Fibroblast of mammary gland (primary cell): ENCODE data around the gene GCGR.

ENCODE experiments used
- DNase-seq: peaks from one replicate; pipeline ENCODE4 v3.0.0-alpha.2; 2010; ENCODE audit warnings: low read depth
- H3K4me3 ChIP-seq: 2 replicates; pipeline ENCODE4 v1.5.1; 2011; ENCODE audit warnings: low read depth, mild to moderate bottlenecking, low read length, moderate library complexity; ENCODE audit not compliant: control insufficient read depth
- CTCF ChIP-seq: conservative IDR thresholded peaks from 2 replicates; pipeline ENCODE4 v1.5.1; 2011; ENCODE audit warnings: low read depth, low read length, inconsistent platforms; ENCODE audit not compliant: control insufficient read depth, insufficient read depth

The GCGR gene

GRCh38 chr17:81813371-81813684 is 9.4 kb downstream of the GCGR start:
- TF ChIP-seq CTCF = no peak
- DNase-seq = no peak
- no peak overlapping the region for H3K4me3 ChIP-seq

GRCh38 chr17:81813861-81814683 is 10.1 kb downstream of the GCGR start:
- no peak for TF ChIP-seq CTCF
- H3K4me3 ChIP-seq = no peak overlapping the region
- DNase-seq = no peak

DNA sequence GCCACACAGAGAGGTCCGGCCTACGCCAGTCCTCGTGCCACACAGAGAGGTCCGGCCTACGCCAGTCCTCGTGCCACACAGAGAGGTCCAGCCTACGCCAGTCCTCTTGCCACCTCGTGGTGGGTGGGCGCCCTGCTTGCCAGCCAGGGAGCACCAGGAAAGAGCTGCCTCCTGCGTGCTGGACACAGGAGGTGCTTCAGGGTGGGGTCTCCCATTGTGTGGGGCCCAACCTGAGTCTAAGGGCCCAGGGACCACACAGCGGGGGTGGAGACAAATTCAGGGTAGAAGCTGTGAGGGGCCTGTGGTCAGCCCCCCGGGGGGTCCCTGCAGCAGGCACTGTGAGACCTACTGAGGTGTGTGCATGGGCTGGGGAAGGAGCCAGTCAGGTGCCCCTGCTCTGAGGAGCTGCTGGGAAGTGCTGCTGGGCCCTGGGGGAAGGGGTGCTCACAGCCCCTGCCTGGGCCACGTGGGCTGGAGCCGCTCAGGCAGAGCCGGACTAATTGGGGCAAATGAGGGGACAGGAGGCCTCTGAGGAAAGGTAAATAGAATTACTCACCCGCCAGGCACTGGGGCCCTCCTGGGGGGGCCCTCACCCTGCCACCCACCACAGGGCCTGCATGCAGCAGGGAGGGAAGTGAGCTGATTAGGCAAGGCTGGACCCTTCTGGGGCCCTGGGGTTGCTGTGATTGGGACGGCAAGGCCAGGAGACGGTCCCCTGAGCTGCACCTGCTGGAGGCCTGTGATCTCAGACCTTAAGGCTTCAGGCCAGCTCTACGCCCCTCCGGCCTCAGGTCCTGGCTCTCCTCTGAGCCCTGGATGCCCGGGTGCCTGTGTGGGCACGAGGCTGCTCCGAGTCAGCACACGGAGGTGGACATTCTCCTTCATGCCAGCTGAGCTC is 11.0 kb downstream of the GCGR start:
- DNase-seq = no peak
- TF ChIP-seq CTCF = no peak

DNA sequence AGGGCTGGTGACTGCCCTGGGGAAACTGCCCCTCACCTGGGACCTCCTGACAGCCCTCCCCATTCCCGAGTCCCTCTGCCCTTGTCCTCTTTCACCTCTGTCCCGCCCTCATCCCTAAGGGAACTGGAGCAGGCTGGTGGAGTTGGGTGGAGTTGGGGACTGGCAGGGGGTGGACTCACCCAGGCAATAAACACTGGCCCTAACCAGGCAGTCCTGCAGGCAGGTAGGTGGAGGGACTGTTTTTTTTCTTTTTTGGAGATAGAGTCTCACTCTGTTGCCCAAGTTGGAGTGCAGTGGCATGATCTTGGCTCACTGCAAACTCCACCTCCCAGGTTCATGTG is 11.7 kb downstream of the GCGR start:
- no peak overlapping the region for H3K4me3 ChIP-seq
- no peak for DNase-seq
- TF ChIP-seq CTCF = no peak

More for the DNA sequence above, 11.0 kb downstream of the GCGR start:
- no peak overlapping the region for H3K4me3 ChIP-seq

DNA sequence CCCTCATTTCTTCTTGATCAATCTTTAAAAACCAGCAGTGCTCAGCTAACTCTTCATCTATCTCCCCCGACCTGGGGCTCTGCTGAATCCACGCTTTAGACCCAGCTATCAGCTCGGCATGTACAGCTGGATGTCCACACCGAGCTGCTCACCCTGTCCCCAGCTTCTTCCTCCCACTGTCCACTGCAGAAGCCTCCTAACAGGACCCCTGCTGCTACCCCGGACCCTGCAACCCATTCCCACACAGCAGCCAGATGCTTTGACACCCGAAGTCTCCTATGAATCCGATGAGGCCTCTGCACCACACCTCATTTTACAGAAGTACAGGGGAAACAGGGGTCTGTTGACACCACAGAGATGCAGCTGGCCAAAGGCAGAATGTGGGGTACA is 13.8 kb downstream of the GCGR start:
- no peak for DNase-seq
- no peak for TF ChIP-seq CTCF
- no peak overlapping the region for H3K4me3 ChIP-seq

- no peak for DNase-seq
- no peak for TF ChIP-seq CTCF
- no peak overlapping the region for H3K4me3 ChIP-seq
These were observed 15.8 kb downstream of the GCGR start for GRCh38 chr17:81819708-81820107.

GRCh38 chr17:81821147-81821546 is 17.2 kb downstream of the GCGR start:
- DNase-seq = no peak
- TF ChIP-seq CTCF = no peak

More at GRCh38 chr17:81821147-81821546, 17.2 kb downstream of the GCGR start:
- no peak overlapping the region for H3K4me3 ChIP-seq
